ENCODE results near the gene SMLR1.

The SMLR1 gene

GRCh38 chr6:130825772-130826441, 1.3 kb upstream of the SMLR1 start:
- no peak for DNase-seq

GRCh38 chr6:130826442-130827246, 562 bp upstream of the SMLR1 start:
- no peak for DNase-seq

- no peak for DNase-seq
Measured at GRCh38 chr6:130829333-130829910, 2.2 kb downstream of the SMLR1 start.

GRCh38 chr6:130831607-130832006, 4.4 kb downstream of the SMLR1 start:
- no peak for DNase-seq

GRCh38 chr6:130833569-130833968, 6.4 kb downstream of the SMLR1 start:
- DNase-seq: no peak

GRCh38 chr6:130834482-130835251, 7.5 kb downstream of the SMLR1 start:
- no peak for DNase-seq

GRCh38 chr6:130836055-130836640, 8.9 kb downstream of the SMLR1 start:
- DNase-seq: no peak

- no peak for DNase-seq
Measured at GRCh38 chr6:130837067-130837466, 9.9 kb downstream of the SMLR1 start.

GRCh38 chr6:130838250-130838860, 11.1 kb downstream of the SMLR1 start:
- DNase-seq: no peak

GRCh38 chr6:130838951-130839350, 11.7 kb downstream of the SMLR1 start:
- peak; percentile 29 for DNase-seq

GRCh38 chr6:130839379-130839778, 12.2 kb downstream of the SMLR1 start:
- DNase-seq: no peak

- DNase-seq: no peak
Measured at GRCh38 chr6:130840050-130840449, 12.8 kb downstream of the SMLR1 start.

GRCh38 chr6:130841128-130841728, 14.0 kb downstream of the SMLR1 start:
- no peak for DNase-seq

GRCh38 chr6:130843575-130844320, 16.5 kb downstream of the SMLR1 start:
- DNase-seq: peak; percentile 66

- DNase-seq: no peak
Measured at GRCh38 chr6:130846501-130846900, 19.3 kb downstream of the SMLR1 start.

GRCh38 chr6:130847001-130847910, 20.1 kb downstream of the SMLR1 start:
- DNase-seq: peak; percentile 21

- DNase-seq: peak; percentile 30
Measured at GRCh38 chr6:130848945-130849344, 21.7 kb downstream of the SMLR1 start.

- DNase-seq: no peak
Measured at GRCh38 chr6:130849594-130849993, 22.4 kb downstream of the SMLR1 start.

- DNase-seq: no peak
Measured at GRCh38 chr6:130851026-130851425, 23.8 kb downstream of the SMLR1 start.
